Measurements from ENCODE around the gene NOC2L. TPM values are rescaled to one million over a fixed set of nuclear protein-coding genes. Genes with fewer than 3 reads are reported as not detected.

The NOC2L gene
- total RNA-seq, 1 experiment from 2014 or later = 214 TPM

DNA sequence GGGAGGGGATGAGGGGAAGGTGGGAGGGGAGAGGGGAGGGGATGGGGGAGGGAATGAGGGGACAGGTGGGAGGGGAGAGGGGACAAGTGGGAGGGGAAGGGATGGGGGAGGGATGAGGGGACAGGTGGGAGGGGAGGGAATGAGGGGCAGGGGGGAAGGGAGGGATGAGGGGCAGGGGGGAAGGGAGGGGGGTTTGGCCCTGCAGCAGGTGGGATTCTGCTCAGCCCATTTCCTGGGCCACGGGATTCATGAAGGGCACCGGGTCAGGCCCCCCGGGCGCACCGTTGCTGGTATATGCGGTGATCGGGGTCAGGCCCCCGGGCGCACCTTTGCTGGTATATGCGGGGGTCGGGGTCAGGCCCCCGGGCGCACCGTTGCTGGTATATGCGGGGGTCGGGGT, 50.4 kb downstream of the NOC2L start:
- no TSS peak for BruUV-seq (replicated peaks)
- CTCF ChIA-PET = no interaction called here
- no peak for DNase-seq (ENCODE audit: low spot score)
- Histone ChIP-seq H3K36me3 (ENCODE audit: insufficient read depth, low read length, poor library complexity, severe bottlenecking) (no peaks in the 10 kb centered on the region), H3K27ac (ENCODE audit: low read depth, low read length, poor library complexity, severe bottlenecking) (no peak overlapping the region), H3K4me3 (ENCODE audit: low read depth, low read length, poor library complexity, severe bottlenecking) (no peak overlapping the region), H3K27me3 (replicated peaks; ENCODE audit: insufficient read depth, low read depth, low read length, poor library complexity) (no peaks in the 10 kb centered on the region), H3K9me3 (ENCODE audit: low read depth, low read length, poor library complexity, severe bottlenecking) (no peaks in the 10 kb centered on the region), H3K4me1 (ENCODE audit: insufficient read depth, low read length, poor library complexity, severe bottlenecking) (peaks cover 37% of the 10 kb centered on the region)
- TF ChIP-seq EZH2 (IDR thresholded peaks at IDR 0.05; ENCODE audit: borderline replicate concordance, low read depth, low read length, poor library complexity, severe bottlenecking) = no peak
- TF ChIP-seq CTCF (conservative IDR thresholded peaks at IDR 0.05; ENCODE audit: low read depth, low read length) = no peak
- POLR2A ChIA-PET (ENCODE audit: low non-redundant PET) = no interaction called here
- intact Hi-C loops (cut with micrococcal nuclease; ENCODE audit: unreplicated experiment) = no loop called here

GRCh38 chr1:907611-908451, 51.2 kb downstream of the NOC2L start:
- Histone ChIP-seq H3K9me3 (ENCODE audit: low read depth, low read length, poor library complexity, severe bottlenecking) (no peaks in the 10 kb centered on the region), H3K36me3 (ENCODE audit: insufficient read depth, low read length, poor library complexity, severe bottlenecking) (no peaks in the 10 kb centered on the region), H3K4me1 (ENCODE audit: insufficient read depth, low read length, poor library complexity, severe bottlenecking) (peaks cover 37% of the 10 kb centered on the region), H3K27me3 (replicated peaks; ENCODE audit: insufficient read depth, low read depth, low read length, poor library complexity) (no peaks in the 10 kb centered on the region), H3K4me3 (ENCODE audit: low read depth, low read length, poor library complexity, severe bottlenecking) (no peak overlapping the region), H3K27ac (ENCODE audit: low read depth, low read length, poor library complexity, severe bottlenecking) (no peak overlapping the region)
- DNase-seq (ENCODE audit: low spot score) = no peak
- ChIA-PET CTCF (no interaction called here), POLR2A (ENCODE audit: low non-redundant PET) (no interaction called here)
- intact Hi-C loops (cut with micrococcal nuclease; ENCODE audit: unreplicated experiment) = no loop called here
- no TSS peak for BruUV-seq (replicated peaks)
- TF ChIP-seq CTCF (conservative IDR thresholded peaks at IDR 0.05; ENCODE audit: low read depth, low read length) (no peak), EZH2 (IDR thresholded peaks at IDR 0.05; ENCODE audit: borderline replicate concordance, low read depth, low read length, poor library complexity, severe bottlenecking) (no peak)

- DNase-seq (ENCODE audit: low spot score) = no peak
- no peaks in the 10 kb centered on the region for H3K27me3 ChIP-seq (replicated peaks; ENCODE audit: insufficient read depth, low read depth, low read length, poor library complexity)
- POLR2A ChIA-PET (ENCODE audit: low non-redundant PET) = no interaction called here
- CTCF ChIA-PET = interaction anchor here (0.6 kb wide), 1 partner anchor 37 kb away, joined by 3 read pairs; no protein-coding TSS in a partner anchor
- H3K27ac ChIP-seq (ENCODE audit: low read depth, low read length, poor library complexity, severe bottlenecking) = no peak overlapping the region
- BruUV-seq (replicated peaks) = no TSS peak
- H3K4me3 ChIP-seq (ENCODE audit: low read depth, low read length, poor library complexity, severe bottlenecking) = no peak overlapping the region
- no peaks in the 10 kb centered on the region for H3K36me3 ChIP-seq (ENCODE audit: insufficient read depth, low read length, poor library complexity, severe bottlenecking)
- TF ChIP-seq CTCF (conservative IDR thresholded peaks at IDR 0.05; ENCODE audit: low read depth, low read length) = no peak
- TF ChIP-seq EZH2 (IDR thresholded peaks at IDR 0.05; ENCODE audit: borderline replicate concordance, low read depth, low read length, poor library complexity, severe bottlenecking) = no peak
- intact Hi-C loops (cut with micrococcal nuclease; ENCODE audit: unreplicated experiment) = no loop called here
- peaks cover 37% of the 10 kb centered on the region for H3K4me1 ChIP-seq (ENCODE audit: insufficient read depth, low read length, poor library complexity, severe bottlenecking)
- H3K9me3 ChIP-seq (ENCODE audit: low read depth, low read length, poor library complexity, severe bottlenecking) = no peaks in the 10 kb centered on the region
Measured at GRCh38 chr1:906600-907420, 52.2 kb downstream of the NOC2L start.
